Neural progenitor cell (in vitro differentiated cells): ENCODE data around the gene PBX3. TPM values are rescaled to one million over a fixed set of nuclear protein-coding genes. Genes with fewer than 3 reads are reported as not detected.

Experiments used
- DNase-seq: peaks from one replicate; pipeline ENCODE4 v3.0.0-alpha.2; 2016; ENCODE audit warnings: low spot score
- H2AFZ ChIP-seq: fragments of 200-600 bp; sonication (generic); replicated peaks from 2 replicates; pipeline ENCODE4 v1.6.1; 2016; ENCODE audit warnings: antibody characterized with exemption
- H3F3A ChIP-seq: fragments of 200-600 bp; sonication (generic); 2 replicates; pipeline ENCODE4 v1.6.1; 2016; ENCODE audit warnings: antibody characterized with exemption, low read depth
- H3K27ac ChIP-seq: fragments of 200-600 bp; sonication (generic); 2 replicates; pipeline ENCODE4 v1.5.1; 2016; ENCODE audit warnings: mild to moderate bottlenecking
- H3K27me3 ChIP-seq: fragments of 200-600 bp; sonication (generic); 2 replicates; pipeline ENCODE4 v1.6.1; 2016; ENCODE audit warnings: mild to moderate bottlenecking, moderate library complexity
- H3K36me3 ChIP-seq: fragments of 200-600 bp; sonication (generic); 2 replicates; pipeline ENCODE4 v1.5.1; 2016
- H3K4me1 ChIP-seq: fragments of 200-600 bp; sonication (generic); 2 replicates; pipeline ENCODE4 v1.6.1; 2016; ENCODE audit warnings: mixed run types
- H3K4me2 ChIP-seq: fragments of 200-600 bp; sonication (generic); 2 replicates; pipeline ENCODE4 v1.6.1; 2016
- H3K4me3 ChIP-seq: fragments of 200-600 bp; sonication (generic); 2 replicates; pipeline ENCODE4 v1.5.1; 2016
- H3K79me2 ChIP-seq: fragments of 200-600 bp; sonication (generic); 2 replicates; pipeline ENCODE4 v1.6.1; 2016; ENCODE audit warnings: low read depth
- H3K9ac ChIP-seq: fragments of 200-600 bp; sonication (generic); 2 replicates; pipeline ENCODE4 v1.6.1; 2016
- H3K9me3 ChIP-seq: fragments of 200-600 bp; sonication (generic); 2 replicates; pipeline ENCODE4 v1.5.1; 2016; ENCODE audit warnings: low read depth
- H4K20me1 ChIP-seq: fragments of 200-600 bp; sonication (generic); 2 replicates; pipeline ENCODE4 v1.6.1; 2016; ENCODE audit warnings: low read depth
- H3K27ac Mint-ChIP-seq: 3 replicates; pipeline ENCODE4 v1.8.0; 2021; ENCODE audit warnings: mixed read lengths
- H3K27me3 Mint-ChIP-seq: 2 replicates; pipeline ENCODE4 v1.8.0; 2022; ENCODE audit warnings: low read depth, mild to moderate bottlenecking, inconsistent platforms, moderate library complexity, mixed read lengths; ENCODE audit not compliant: insufficient read depth
- H3K36me3 Mint-ChIP-seq: 3 replicates; pipeline ENCODE4 v1.8.0; 2021; ENCODE audit warnings: mixed read lengths
- H3K4me1 Mint-ChIP-seq: 3 replicates; pipeline ENCODE4 v1.8.0; 2021; ENCODE audit warnings: mixed read lengths
- H3K4me3 Mint-ChIP-seq: 3 replicates; pipeline ENCODE4 v1.8.0; 2021; ENCODE audit warnings: mild to moderate bottlenecking, moderate library complexity, mixed read lengths
- H3K9me3 Mint-ChIP-seq: 3 replicates; pipeline ENCODE4 v1.8.0; 2020; ENCODE audit warnings: mixed read lengths
- CTCF ChIP-seq: fragments of 200-600 bp; sonication (generic); IDR thresholded peaks from 2 replicates; pipeline ENCODE4 v1.5.1; 2017; ENCODE audit warnings: antibody characterized with exemption, mild to moderate bottlenecking
- EZH2 ChIP-seq: fragments of 200-600 bp; sonication (generic); IDR thresholded peaks from 2 replicates; pipeline ENCODE4 v1.6.1; 2017; ENCODE audit warnings: antibody characterized with exemption, mild to moderate bottlenecking, moderate library complexity
- EZH2phosphoT487 ChIP-seq: fragments of 200-600 bp; sonication (generic); IDR thresholded peaks from 2 replicates; pipeline ENCODE4 v1.6.1; 2017; ENCODE audit warnings: antibody characterized with exemption
- total RNA-seq: library from RNA; depleted of rRNA; stranded (reverse); fragments of >200 nt; gene quantifications from 2 replicates; pipeline ENCODE4 v1.2.3, GENCODE V29; 2015; ENCODE audit warnings: low replicate concordance

The PBX3 gene
- total RNA-seq, 1 donor from 2014 or later: 99.5 TPM

- Histone ChIP-seq H3K27me3 (no peaks in the 10 kb centered on the region), H3F3A (peaks cover 6% of the 10 kb centered on the region), H3K4me2 (no peak overlapping the region), H4K20me1 (peaks cover 82% of the 10 kb centered on the region), H3K27ac (no peak overlapping the region), H3K9ac (no peak overlapping the region), H2AFZ (no peak overlapping the region), H3K9me3 (no peaks in the 10 kb centered on the region), H3K36me3 (no peaks in the 10 kb centered on the region), H3K4me3 (no peak overlapping the region), H3K4me1 (peaks cover 26% of the 10 kb centered on the region), H3K79me2 (peaks cover 66% of the 10 kb centered on the region)
- Mint-ChIP-seq H3K9me3 (no peaks in the 10 kb centered on the region), H3K27ac (no peak overlapping the region), H3K4me3 (no peak overlapping the region), H3K36me3 (no peaks in the 10 kb centered on the region), H3K27me3 (no peaks in the 10 kb centered on the region), H3K4me1 (peaks cover 58% of the 10 kb centered on the region)
- no peak for DNase-seq
- TF ChIP-seq EZH2phosphoT487 (no peak), EZH2 (no peak), CTCF (no peak)
Observed at GRCh38 chr9:125909459-125909858, 162.3 kb downstream of the PBX3 start.

DNA sequence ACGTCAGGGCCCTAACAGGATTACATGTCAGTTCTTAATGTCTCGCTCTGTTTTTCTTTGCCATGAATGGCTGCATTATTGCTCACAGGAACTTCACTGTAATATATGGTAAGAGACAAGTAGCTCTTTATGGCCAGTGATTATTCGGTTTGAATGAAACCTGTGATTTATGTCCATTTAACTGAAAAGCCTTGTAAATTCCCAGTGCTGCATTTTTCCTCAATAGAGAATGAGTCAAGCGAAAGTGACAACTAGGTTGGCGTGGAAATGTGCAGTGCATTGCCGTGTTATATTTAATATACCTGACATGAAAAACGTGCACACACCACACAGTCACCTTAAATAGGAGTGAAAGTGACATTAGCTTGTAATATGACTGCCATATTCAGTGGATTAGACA lies 163.1 kb downstream of the PBX3 start:
- H3K36me3 Mint-ChIP-seq: no peaks in the 10 kb centered on the region

GRCh38 chr9:125911861-125912644 lies 164.9 kb downstream of the PBX3 start:
- DNase-seq: peak; percentile 59
- H3K4me1 ChIP-seq: peaks cover 22% of the 10 kb centered on the region
- H3K27ac Mint-ChIP-seq: no peak overlapping the region
- no peak overlapping the region for H2AFZ ChIP-seq
- H3K4me3 Mint-ChIP-seq: no peak overlapping the region
- H3F3A ChIP-seq: peaks cover 6% of the 10 kb centered on the region
- H3K4me1 Mint-ChIP-seq: peaks cover 44% of the 10 kb centered on the region
- H3K36me3 ChIP-seq: no peaks in the 10 kb centered on the region
- TF ChIP-seq EZH2phosphoT487 (no peak), EZH2 (no peak), CTCF (no peak)
- H3K4me3 ChIP-seq: no peak overlapping the region
- H3K27me3 Mint-ChIP-seq: no peaks in the 10 kb centered on the region
- H3K79me2 ChIP-seq: peaks cover 43% of the 10 kb centered on the region
- H3K36me3 Mint-ChIP-seq: peaks cover 2% of the 10 kb centered on the region
- H4K20me1 ChIP-seq: peaks cover 69% of the 10 kb centered on the region
- no peak overlapping the region for H3K4me2 ChIP-seq
- no peaks in the 10 kb centered on the region for H3K9me3 Mint-ChIP-seq
- no peak overlapping the region for H3K27ac ChIP-seq
- H3K9me3 ChIP-seq: no peaks in the 10 kb centered on the region
- no peaks in the 10 kb centered on the region for H3K27me3 ChIP-seq
- no peak overlapping the region for H3K9ac ChIP-seq

More for the DNA sequence above, 163.1 kb downstream of the PBX3 start:
- H3K4me1 ChIP-seq: peaks cover 23% of the 10 kb centered on the region
- no peak overlapping the region for H3K27ac Mint-ChIP-seq
- no peak for DNase-seq
- peaks cover 51% of the 10 kb centered on the region for H3K4me1 Mint-ChIP-seq
- H3K79me2 ChIP-seq: peaks cover 58% of the 10 kb centered on the region
- H3F3A ChIP-seq: peaks cover 6% of the 10 kb centered on the region
- H2AFZ ChIP-seq: no peak overlapping the region
- no peak overlapping the region for H3K9ac ChIP-seq
- no peaks in the 10 kb centered on the region for H3K9me3 Mint-ChIP-seq
- peaks cover 79% of the 10 kb centered on the region for H4K20me1 ChIP-seq
- no peaks in the 10 kb centered on the region for H3K36me3 ChIP-seq
- TF ChIP-seq EZH2 (no peak), CTCF (no peak), EZH2phosphoT487 (no peak)
- H3K27ac ChIP-seq: no peak overlapping the region
- no peak overlapping the region for H3K4me3 Mint-ChIP-seq
- H3K27me3 Mint-ChIP-seq: no peaks in the 10 kb centered on the region
- H3K27me3 ChIP-seq: no peaks in the 10 kb centered on the region
- no peak overlapping the region for H3K4me3 ChIP-seq
- no peak overlapping the region for H3K4me2 ChIP-seq
- H3K9me3 ChIP-seq: no peaks in the 10 kb centered on the region
